GM03348 (cell line): ENCODE measurements around the gene RASSF3.

ENCODE experiments used
- DNase-seq: peaks from one replicate; pipeline ENCODE4 v3.0.0; 2012; ENCODE audit warnings: low spot score

The RASSF3 gene, protein sequence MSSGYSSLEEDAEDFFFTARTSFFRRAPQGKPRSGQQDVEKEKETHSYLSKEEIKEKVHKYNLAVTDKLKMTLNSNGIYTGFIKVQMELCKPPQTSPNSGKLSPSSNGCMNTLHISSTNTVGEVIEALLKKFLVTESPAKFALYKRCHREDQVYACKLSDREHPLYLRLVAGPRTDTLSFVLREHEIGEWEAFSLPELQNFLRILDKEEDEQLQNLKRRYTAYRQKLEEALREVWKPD

DNA sequence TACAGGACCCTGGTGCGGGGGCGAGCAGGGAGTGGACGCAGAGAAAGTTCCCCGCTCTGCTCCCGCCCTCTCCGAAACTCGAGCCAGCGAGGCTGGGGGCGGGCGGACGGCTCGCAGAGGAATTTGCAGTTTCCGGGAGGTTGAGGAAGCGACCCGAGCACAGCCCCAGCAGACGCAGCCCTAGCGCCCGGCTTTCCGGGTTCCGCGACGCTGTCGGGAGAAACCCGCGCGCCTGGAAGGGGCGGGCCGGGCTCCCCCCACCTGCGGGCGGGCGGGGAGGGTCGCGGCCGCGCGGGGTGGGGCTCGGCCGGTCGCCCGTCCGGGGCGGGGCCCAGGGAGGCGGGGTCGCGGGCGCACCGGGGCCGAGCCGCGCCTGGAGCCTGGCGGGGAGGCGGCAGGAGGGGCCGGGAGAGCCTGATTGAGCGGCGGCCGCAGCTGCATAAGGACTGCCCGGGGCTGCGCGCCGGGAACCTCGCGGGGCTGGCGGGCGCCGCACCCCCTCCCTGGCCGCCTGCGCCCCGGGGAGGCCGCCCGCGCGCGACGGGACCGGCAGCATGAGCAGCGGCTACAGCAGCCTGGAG is at the start of gene RASSF3:
TSS of gene RASSF3 (plus strand) at position 417 of the 581 bp plus-strand sequence. CDS start at position 555, 138 bp downstream.
- DNase-seq = peak; percentile 91

DNA sequence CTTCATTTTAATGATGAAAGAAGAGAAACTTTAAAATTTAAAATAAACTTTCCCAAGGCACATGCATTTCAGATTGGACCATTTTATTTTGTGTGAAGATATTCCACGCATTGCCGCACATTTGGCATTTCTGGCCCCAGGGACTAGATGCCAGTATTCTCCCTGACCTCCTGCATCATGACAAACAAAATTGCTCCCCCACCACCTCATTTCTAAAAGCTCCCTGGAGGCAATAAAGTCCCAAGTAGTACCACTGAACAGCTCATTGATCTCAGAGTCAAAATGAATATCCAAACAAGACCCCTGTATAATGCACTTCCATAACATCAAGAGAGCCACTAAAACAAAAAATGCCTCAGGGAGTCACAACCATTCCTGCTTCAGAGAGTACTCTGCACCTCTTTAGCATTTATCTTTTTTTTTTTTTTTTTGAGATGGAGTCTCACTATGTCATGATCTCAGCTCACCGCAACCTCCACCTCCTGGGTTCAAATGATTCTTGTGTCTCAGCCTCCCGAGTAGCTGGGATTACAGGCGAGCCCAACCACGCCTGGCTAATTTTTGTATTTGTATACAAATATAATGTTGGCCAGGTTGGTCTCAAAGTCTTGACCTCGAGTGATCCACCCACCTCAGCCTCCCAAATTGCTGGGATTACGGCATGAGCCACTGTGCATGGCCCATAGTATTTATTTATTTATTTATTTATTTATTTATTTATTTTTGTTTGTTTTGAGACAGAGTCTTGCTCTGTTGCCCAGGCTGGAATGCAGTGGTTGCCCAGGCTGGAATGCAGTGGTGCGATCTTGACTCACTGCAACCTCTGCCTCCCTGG is 48.8 kb upstream of the RASSF3 start:
- DNase-seq = no peak

DNA sequence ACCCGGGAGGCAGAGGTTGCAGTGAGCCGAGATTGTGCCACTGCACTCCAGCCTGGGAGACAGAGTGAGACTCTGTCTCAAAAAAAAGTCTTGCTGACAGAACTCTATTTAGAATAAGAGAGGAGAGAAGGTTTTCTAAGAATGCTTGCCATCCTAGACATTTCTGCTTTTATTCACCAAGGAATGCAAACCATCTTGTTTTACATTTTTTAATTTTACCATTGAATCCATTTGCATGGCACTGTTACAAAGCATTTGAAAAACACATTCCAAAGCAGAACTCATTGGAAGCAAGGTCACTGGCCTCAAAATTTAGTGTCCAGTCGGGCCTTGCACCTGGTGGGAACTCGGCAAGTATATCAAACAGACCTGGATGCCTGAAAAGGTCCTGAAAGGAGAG is 44.2 kb upstream of the RASSF3 start:
- DNase-seq = peak; percentile 64

DNA sequence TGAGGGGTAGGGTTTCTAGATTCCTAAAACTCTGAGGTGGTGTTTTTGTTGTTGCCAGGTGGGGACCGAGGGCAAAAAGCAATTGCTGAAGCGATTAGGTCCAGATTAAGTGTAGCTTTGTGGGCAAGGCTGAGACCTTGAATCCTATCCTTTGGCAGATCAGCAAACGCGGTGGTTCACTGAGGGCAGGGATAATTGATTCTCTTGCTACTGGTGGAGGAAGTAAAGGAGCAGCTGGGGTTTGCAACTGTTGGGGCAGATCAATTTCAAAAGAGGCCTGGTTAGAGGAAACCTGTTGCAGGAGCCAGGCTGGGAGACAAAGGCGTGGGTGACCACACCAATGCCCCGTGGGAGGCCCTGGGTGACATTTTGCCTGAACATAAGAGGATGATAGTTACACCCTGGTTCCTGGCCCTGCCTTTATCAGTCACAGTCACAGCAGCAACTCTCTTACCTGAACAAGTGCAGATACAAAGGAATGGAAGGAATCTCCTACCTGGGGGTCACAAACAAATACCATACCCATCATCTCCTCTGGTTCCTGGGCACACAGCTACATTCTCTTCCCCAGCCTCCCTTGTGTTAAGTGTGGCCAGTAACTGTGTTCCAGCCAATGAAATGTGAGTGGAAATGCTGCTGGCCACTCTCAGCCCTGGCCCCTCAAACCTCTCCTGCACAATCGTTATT is 43.3 kb upstream of the RASSF3 start:
- DNase-seq = no peak

DNA sequence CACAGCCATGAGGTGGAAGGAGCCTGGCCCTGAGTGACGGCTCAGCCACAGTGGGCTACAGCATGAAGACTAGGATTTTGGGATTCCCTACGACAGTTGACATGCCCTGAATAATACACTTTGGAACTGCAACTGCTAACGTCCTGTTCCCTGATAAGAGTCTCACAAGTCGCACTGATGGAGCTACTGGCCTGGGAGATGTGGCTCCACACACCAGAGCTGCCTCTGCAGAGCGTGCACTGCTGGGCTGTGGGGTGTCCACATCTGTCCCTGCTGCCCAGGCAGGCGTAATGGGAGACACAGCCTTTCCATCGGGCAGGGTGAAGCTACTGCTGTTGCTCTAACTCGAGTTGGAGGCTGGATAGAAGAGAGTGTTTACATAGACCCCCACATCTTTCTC is 42.7 kb upstream of the RASSF3 start:
- DNase-seq = no peak

DNA sequence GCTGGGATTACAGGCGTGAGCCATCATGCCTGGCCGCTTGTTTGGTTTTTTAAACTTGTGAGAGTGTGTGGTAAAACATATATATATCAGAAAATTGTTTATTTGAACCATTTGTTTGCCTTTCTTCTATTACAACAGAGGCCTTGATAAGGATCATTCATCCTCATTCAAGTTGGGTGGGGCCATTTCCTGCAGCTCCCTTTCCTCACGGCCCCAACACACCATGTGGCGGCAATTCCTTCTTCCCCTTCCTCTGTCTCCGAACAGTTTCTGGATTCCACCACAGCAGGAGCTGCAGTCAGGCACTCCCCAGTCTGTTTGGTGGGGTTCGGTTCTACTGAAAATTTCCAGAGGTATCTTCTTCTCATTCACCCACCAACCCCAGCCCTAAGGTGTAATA is 42.0 kb upstream of the RASSF3 start:
- no peak for DNase-seq

DNA sequence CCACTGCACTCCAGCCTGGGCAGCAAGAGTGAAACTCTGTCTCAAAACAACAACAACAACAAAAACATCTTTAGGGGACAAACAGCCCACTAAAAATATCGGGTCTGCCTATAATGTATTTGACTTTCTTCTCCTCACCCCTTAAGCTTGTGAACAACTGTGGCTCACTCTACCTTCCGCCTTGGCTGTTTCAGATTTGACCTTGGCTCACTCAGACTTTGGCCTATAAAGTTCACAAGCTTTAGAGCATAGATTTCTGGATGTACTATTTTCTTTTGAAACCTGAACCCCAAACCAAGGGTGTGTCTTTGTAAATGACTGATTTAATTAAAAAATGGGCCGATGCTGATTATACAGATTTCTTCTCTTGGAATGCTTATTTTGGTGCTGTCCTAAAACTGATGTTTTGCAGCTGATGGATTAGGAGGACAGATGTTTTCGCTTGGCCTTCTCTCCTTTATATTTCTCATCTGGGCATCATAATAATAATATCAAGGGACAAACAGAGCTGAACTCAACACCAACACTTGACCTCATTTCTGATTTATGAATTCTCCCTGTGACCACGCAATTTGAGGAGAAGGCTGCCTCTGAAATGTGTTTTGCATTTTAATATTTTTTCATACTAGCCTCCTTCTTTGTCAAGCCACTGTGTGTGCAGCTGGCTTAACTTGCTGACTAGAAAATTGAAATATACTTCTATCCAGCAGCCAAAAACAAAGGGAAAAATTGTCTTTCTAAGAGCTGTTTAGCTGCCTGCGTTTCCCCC is 40.2 kb upstream of the RASSF3 start:
- peak; percentile 13 for DNase-seq

DNA sequence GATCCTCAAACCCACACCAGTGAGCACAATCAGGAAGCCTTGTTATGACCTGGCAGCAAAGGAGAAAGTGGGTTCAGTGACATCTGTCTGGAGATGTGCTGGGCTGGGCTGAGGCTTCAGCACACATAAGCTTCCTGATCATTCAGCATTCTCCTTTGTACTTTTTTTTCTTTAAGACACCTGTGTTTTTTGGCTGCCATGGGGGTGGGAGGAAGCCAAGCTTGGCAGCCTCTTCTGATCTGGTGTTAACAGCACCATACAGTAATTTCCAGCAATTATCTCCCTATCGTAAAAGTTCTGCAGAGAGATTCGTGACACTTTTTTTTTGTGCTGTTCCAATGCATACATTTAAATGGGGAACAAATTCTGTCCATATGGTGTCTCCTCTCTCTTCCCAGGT is 38.9 kb upstream of the RASSF3 start:
- no peak for DNase-seq

DNA sequence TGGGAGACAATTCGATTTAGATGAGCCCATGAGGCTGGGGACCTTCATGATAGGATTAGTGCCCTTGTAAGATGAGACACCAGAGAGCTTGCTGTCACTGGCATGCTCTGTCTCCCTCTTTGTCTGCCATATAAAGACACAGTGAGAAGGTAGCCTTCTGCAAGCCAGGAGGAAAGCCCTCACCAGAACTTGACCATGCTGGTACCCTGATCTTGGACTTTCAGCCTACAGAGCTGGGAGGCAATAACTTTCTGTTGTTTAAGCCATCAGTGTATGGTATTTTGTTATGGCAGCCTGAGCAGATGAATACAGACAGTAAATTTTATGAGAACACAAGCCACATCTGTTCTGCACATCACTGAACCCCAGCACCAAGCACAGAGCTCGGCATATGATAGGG is 38.1 kb upstream of the RASSF3 start:
- no peak for DNase-seq

DNA sequence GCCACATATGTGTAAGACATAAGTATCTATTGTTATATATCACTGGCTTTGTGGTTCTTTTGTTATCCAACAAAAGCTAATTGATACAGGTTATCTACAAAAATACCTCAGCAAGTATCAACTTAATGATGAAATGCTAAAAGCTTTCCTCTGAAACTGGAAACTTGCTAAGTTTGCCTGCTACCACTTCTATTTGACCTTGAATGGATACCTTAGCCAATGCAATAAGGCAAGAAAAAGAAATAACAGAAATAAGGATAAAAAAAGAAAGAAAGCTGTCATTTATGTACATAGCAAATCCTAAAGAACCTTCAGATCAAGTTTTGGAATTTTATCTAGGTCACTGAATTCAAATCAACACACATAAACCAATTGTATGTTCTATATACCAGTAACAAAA is 35.5 kb upstream of the RASSF3 start:
- no peak for DNase-seq

DNA sequence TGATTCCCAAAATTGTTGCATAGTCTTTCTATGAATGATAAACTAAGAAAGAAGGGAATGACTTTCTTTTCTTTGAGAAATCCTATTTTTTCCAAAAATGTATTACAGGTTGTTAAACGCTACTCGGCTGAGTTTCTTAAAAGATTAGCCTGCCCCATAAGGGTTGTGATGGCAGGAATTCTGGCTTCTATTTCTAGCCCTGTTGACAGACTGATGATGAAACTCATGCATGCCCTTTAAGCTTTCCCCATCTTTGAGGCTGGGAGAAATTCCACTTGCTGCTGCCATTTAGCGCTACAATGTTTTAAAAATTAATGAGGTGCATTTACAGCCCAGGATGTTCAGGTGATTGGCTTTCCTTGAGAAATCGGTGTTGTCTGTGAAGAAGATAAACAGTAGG is 33.2 kb upstream of the RASSF3 start:
- DNase-seq = no peak

DNA sequence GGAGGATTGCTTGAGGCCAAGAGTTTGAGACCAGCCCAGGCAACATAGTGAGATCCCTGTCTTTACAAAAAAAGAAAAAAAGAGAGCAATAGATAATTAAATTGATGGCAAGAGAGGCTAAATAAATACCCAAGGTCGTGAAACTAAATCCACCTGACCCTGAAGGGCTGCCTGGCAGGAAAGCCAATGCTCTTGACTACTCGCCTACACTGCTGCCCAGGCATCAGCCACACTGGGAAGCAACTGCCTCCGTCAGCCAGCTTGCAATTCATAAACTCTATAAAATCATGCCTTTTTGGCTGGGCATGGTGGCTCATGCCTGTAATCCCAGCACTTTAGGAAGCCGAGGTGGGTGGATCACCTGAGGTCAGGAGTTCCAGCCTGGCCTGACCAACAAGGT is 31.7 kb upstream of the RASSF3 start:
- DNase-seq = no peak

DNA sequence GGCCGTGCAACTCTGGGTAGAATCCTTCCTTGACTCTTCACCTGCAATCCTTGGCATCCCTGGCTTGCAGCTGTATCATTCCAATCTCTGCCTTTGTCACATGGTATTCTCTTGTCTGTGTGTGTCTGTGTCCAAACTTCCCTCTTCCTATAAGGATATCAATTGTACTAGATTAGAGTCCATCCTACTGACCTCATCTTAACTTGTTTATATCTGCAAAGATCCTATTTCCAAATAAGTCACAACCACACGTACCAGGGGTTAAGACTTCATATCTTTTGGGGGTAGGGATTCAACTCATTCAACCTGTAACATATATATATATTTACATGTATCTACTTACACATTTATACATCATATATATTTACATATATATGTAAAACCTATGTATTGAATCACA is 29.6 kb upstream of the RASSF3 start:
- no peak for DNase-seq

DNA sequence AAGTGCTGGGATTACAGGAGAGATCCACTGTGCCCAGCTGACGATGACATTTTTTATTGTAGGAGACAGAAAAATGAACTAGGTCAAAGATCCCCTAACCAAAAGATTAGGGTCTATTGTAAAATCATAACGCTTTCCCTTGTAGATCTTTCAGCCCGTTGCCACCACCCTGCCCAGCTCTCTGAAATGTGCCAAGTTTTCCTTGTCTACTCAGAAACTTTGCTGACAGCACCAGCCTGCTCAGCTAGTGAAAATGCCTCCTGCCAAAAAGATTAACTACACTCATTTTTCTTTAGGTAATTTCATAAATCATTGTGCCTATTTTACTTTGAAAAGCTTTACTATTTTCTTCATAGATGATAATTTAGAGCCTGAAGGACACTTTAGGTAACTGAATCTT is 28.2 kb upstream of the RASSF3 start:
- DNase-seq = no peak

DNA sequence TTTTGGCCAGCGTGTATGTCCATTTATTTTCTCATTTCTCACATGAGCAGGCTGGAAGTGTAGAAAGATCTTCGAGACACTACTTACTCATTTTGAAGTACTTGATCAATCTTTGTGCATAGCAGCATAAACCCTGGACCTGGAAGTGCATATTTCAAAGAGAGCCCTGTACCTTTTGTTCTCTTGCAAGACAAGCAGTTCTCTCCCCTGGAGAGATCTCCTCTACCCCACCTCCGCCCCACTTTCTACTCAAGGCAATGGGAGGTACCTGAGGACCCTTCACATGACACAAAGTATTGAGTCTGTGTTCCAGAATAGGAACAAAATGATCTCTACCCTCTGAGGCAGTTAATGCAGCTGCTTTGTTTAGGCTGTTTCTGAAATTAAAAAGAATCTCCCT is 27.4 kb upstream of the RASSF3 start:
- no peak for DNase-seq

DNA sequence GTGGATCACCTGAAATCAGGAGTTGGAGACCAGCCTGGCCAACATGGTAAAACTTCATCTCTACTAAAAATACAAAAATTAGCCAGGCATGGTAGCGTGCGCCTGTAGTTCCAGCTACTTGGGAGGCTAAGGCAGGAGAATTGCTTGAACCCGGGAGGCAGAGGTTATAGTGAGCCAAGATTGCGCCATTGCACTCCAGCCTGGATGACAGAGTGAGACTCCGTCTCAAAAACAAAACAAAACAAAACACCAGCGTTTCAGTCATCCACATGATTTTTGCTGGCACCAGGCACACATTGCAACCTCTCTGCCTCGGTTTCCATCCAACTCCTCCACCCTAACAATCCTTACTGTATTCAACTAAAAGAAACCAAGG is 26.9 kb upstream of the RASSF3 start:
- DNase-seq = peak; percentile 22

DNA sequence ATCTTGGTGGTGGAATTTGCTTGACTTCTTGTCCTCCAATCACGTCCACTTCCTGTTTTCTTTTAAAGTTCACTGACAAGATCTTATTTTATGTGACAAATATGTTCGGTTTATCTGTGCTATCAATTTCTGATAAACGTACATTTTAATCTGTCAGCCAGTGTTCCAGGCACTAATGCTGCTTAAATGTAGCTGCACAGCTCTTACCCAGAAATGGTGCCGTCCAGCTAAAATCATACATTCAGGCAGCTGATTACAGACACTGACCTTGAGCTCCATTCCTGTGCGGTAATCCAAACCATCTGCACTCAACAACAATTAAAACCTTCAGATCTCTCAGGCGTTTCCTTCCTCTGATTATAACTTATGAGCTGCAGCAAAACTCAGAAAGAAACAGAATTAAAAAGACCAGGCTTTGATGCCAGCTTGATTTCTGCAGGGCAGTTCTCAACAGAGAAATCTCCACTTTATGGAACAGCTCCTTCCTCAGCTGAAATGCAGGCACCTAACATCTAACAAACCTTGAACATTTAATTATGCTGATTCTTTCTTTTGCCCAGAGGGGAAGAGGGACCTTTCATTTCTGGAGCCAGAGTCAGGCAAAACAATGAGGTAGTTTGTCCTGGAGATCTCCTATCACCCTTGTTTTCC is 26.4 kb upstream of the RASSF3 start:
- peak; percentile 43 for DNase-seq

DNA sequence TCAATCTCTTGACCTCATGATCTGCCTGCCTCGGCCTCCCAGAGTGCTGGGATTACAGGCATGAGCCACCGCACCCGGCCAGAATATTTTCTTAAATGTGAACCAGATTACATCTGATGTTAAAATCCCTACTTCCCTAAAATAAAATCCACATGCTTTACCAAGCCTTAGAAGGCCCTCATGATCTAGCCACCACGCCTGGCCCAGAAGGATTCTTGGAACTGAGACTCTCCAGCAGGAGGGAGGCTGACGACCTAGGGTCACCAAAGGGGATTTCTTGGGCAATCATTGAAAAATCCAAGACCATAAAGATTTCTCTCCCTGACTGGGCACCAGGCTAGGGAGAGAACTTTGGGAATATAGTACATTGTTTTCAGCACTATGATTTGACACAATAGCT is 25.2 kb upstream of the RASSF3 start:
- DNase-seq = no peak

DNA sequence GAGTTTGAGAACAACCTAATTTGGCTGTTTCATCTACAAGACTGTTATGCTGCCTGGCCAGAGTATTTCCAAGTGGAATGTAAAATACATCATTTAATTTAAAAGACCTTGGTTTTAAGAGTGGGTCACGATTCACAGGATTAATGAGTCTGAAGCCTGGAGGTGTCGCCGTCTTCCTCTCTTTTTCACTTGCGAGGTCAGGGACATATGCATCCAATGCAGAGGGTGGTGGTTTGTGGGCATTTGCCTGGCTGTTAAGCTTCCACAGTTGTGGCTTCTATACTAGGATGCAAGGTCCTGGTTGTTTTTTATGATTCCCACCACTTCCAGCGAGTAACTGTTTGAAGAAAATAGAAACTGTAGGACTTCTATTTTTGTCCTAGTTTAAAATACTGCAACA is 22.8 kb upstream of the RASSF3 start:
- DNase-seq = no peak

DNA sequence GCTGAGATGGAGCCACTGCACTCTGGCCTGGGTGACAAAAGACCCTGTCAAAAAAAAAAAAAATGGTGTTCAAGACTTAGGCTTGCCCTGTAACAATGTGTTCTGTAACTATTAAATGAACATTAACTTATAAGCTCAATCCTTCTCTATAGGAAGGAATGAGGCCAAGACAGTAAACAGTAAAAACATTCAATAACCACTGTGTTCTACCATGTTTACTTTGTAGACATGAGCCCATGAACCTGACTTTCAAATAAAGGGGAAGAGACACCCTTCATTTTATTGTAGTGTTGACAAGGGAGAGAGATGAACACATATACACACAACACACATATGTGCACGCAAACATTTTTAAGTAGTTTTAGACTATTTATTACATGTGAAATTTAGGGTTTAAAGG is 20.1 kb upstream of the RASSF3 start:
- DNase-seq = no peak
